ENCODE data around the gene UBE2G1. TPM values are rescaled to one million over a fixed set of nuclear protein-coding genes. Genes with fewer than 3 reads are reported as not detected.

UBE2G1 gene
- 68.4 and 85.1 TPM in 2 replicates for total RNA-seq

GRCh38 chr17:4366327-4367063 is at the start of gene UBE2G1:
Gene UBE2G1 (minus strand): TSS chr17:4366675. CDS start chr17:4366316, 359 bp downstream.

GRCh38 chr17:4263282-4264215 is 102.9 kb downstream of the UBE2G1 start, which contains the start of gene ANKFY1:
Gene ANKFY1 (minus strand): TSS chr17:4263979. CDS start chr17:4263941, 38 bp downstream.

Small RNA genes lying within 50 kb of the gene (small RNA-seq; reads per million reads assigned to genes)
- not detected for gene RN7SL774P

Other genes with a start within 250 kb of the UBE2G1 start
- 70.6 and 71.1 TPM in 2 replicates for gene ZZEF1, start 223.6 kb downstream of the UBE2G1 start, total RNA-seq
- 19.8 and 20.6 TPM in 2 replicates for gene CYB5D2, start 223.5 kb downstream of the UBE2G1 start, total RNA-seq
- gene ANKFY1, start 102.7 kb downstream of the UBE2G1 start, total RNA-seq = 49.0 and 50.1 TPM in 2 replicates
- gene SPNS3, start 67.3 kb upstream of the UBE2G1 start, total RNA-seq = 0.22 TPM in 1 of 2 replicates, not detected in the other
- gene SPNS2, start 132.2 kb upstream of the UBE2G1 start, total RNA-seq = 12.1 and 13.4 TPM in 2 replicates
- gene MYBBP1A, start 188.7 kb upstream of the UBE2G1 start, total RNA-seq = 65.3 and 83.6 TPM in 2 replicates
- not detected in 2 replicates for gene GGT6, start 193.9 kb upstream of the UBE2G1 start, total RNA-seq
- gene SMTNL2, start 217.9 kb upstream of the UBE2G1 start, total RNA-seq = not detected in 2 replicates